GM19239 (cell line): ENCODE results near the gene IGDCC3.

Experiments
- DNase-seq: peaks from one replicate; pipeline ENCODE4 v3.0.0; 2011; ENCODE audit warnings: low spot score; ENCODE audit not compliant: insufficient read length
- FAIRE-seq: peaks from 2 replicates; lab custom pipeline; 2011; peaks lifted over from hg19 to GRCh38; lab: Jason Lieb, UNC

Gene IGDCC3

DNA sequence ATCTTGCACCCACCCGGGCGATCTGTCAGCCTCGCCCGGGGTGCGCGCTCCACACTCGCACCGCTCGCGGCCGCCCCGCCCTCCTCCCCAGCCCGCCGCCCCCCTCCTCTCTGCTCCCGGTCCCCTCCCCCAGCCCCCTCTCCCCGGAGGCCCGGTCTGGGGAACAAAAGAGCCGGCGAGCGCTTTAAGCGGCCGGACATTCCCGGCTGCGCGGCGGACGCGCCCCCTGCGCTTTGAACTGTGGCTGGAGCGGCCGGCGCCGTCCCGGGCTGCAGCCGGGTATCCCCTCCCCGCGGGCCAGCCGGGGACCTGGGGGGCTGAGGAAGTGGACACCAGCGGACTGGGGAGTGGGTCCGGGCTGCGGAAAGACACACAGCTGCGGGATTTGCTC, at the start of gene IGDCC3:
Gene IGDCC3 (minus strand): TSS at position 27 of the 391 bp plus-strand sequence. CDS start 214 bp downstream, outside the sequence.
- FAIRE-seq: no peak
- no peak for DNase-seq

DNA sequence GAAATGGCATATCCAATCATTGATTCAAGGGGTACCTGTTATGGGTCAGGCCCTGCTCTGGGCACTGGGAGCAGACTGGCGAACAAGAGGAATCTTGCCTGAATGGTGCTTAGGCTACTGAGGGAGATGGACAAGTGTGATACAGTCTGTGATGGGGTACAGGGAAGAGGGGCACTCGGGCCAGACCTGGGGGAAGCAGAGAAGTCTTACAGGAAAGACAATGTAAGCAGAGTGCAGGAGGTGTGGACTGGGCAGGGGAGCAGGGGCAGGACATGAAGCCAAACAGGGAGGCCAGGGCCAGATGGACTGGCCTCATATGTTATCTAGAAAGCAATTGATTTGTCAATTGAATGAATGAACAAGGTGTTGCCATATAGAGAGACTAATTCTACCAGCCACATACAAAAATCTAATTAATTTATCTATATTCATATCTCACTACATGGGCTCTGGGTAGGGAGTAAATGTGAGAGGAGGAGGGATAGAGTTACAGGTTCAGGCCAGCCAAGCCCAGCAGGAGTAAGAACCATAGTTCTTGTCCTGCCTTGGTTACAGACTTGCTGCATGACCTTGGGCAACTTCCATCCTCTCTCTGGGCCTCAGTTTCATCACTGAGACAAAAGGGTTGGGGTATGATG, 48.5 kb upstream of the IGDCC3 start:
- no peak for DNase-seq
- no peak for FAIRE-seq

DNA sequence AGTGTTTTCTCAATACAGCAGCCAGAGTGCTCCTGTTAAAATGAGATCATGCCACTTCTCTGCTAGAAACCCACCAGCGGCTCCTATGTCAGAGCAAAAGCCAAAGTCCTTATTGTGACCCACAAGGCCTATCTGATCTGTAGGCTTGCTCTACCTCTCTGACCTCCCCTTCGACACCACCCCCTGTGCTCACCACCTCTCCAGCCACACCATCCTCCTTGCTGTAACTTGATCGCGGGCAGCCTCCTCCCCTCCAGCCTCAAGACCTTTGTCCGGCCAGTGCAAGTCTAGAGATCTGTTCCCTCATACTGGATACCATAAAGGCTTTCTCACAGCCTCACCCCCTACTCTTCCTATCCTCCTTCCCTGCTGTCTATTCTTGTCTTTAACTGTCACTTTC, 46.9 kb upstream of the IGDCC3 start:
- DNase-seq: no peak
- no peak for FAIRE-seq

GRCh38 chr15:65423976-65424679, 46.3 kb upstream of the IGDCC3 start:
- DNase-seq: no peak
- FAIRE-seq: no peak

DNA sequence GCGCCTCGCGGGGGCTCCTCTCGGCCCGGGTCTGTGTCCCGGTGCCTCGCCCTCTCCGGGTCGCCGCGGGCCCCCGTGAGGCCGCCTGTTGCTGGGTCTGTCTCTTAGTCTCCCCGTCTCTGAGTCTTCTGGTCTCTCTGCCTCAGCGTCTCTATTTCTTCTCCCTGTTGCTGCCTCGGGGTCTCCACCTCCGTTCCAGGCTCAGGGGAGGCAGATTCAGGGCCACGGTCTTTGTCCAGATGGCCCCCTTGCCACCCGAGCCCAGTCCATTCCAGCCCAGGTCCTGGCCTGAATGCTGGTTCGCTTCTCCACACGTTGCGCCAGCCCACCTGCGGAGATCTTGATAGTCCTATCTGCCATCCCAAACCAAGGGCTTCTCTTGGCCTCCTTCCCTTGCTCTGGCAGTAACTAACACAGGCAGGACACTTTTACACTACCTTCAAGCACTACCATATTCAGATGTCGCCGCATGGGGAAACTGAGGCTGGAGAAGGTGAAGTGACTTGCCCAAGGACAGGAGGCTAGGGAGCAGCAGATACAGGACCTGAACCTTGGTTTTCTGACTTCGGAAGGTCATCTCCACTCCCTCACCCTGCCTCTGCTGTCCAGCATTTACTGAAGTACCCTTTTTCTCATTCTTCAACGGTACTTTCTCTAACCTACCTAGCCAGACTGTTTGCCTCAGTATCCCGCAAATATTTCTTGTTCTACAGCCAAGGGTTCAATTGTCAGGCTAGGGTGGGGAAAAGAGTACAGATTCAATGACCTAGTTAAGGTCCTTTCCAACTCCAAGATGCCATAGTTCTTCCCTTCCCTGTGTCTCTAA, 45.6 kb upstream of the IGDCC3 start:
- no peak for FAIRE-seq
- no peak for DNase-seq

DNA sequence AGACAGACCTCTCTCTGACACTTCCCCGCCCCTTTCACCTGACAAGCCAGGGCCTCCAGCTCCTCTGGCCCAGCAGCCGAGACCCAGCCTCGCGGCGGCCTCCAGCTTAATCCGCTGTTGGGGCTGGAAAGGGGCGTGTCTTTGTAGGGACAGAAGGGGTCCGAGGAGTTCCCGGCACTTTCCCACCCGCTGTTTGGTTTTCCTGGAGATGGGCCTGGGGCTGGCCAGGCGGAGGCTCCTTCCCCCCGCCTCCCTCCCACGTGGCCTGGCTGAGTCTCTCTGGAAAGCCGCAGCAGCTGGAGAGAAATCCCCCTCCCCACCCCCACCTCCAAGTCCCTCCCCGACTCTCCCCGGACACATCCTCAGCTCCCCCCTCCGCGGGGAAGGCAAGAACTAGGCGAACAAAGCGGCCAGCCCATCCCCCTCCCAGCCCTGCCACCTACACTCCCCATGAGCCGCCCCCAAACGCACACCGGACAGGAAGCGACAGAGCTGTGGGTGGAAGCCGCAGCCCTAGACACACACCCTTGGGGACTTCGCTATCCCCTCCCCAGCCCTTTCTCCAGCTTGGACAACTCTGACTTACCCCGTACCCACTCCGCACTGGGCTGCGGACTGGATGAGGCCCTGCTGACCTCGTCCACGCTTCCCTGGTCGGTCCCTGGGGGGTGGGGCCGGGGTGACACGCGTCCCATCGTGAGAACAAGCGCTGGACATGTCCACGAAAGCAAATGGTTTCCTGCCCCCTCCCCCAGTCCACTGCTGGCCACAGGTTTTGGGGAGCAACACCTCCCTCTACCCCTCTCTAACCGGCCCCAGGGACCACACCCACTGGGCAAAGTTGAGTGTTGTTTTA, 43.8 kb upstream of the IGDCC3 start:
- DNase-seq (peak; percentile 70), FAIRE-seq (peak; percentile 80)

DNA sequence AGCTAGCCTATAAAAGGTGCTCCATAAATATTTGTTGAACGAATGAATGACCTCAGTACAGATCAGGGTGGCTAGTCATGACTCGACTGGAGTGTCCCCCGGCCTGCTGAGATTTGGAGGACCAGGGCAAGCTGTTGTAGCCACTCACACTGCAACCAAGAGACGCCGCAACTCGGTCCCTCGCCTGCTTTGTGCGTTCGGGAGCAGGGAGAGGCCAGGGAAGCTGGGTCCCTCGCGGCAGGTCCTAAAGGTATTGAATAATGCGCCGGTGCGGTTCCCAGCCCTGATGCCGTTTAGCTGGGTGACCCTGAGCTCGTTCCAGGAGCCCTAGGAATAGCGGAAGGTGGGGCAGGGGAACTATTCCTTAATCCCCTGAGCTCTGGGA, 43.2 kb upstream of the IGDCC3 start:
- FAIRE-seq: no peak
- DNase-seq: no peak

DNA sequence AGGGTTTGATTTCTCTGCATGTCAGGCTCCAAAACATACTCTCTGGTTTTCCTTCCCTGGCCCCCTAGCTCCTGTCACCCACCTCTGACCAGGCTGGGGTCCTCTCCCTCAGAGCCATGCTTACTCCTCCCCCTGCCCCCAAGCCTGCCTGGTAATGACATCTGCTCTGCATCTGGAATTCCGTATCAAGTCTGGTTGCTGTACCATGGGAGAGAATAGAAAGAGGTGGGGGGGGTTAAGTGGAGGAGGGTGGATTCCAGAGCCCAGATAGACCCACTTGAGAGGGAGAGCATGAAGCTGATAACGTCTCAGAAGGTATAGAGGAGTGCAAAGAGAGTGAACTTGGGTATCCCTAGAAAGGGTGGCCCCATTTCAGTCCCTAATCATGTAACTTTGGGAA, 40.8 kb upstream of the IGDCC3 start:
- DNase-seq: no peak
- no peak for FAIRE-seq

GRCh38 chr15:65416845-65417416, 39.1 kb upstream of the IGDCC3 start:
- no peak for DNase-seq
- no peak for FAIRE-seq

- no peak for FAIRE-seq
- no peak for DNase-seq
These were observed 37.2 kb upstream of the IGDCC3 start for GRCh38 chr15:65414841-65415621.

DNA sequence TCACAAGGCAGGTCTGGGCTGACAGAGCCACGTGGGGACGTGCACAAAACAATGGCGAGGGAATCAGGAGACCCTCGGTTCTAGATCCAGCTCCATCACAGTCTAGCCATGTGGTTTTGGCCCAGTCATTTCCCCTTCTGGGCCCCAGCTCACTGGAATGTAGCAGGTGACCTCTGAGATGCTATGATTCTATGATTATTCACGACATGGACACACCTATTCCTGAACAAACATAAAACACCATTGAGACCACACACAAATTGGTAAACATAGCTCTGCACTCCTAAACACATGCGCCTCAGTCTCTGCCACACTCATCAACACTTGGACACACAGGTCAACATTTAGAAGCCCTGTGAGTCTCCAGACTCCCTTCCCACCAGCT, 36.0 kb upstream of the IGDCC3 start:
- no peak for FAIRE-seq
- no peak for DNase-seq

DNA sequence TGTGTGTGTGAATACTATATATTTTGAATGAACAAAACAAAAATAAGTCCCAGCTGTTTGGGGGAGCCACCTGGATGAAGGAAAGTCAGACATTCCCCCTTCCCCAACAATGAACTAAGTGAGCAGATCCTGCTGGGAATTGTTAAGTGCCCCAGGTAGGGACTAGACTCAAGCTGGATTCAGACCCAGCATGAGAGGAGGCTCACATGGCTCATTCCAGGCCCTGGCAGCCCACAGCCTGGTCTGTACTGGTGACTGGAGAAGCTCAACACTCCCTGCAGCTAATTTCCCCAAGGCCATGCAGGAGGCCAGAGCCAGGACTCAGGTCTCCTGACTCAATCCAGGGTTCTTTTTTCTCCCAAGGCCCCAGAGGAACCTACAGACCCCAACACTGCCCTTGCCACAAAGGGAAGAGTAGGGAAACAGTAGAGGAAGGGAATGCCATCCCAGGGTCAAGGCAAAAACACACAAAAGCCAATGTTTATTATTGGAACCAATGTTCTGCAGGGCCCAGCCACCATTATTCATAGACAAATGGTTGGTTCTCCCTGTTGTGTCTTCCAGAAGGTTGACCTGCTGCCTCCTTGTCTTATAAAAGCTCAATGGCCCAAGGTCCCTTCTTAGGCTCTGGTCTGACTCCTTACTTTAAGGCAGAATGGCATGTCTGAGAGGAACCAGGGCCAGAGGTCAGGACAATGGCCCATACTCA, 35.4 kb upstream of the IGDCC3 start:
- FAIRE-seq (no peak), DNase-seq (no peak)

- FAIRE-seq (peak; percentile 37), DNase-seq (no peak)
These were observed 34.8 kb upstream of the IGDCC3 start for GRCh38 chr15:65412556-65412955.

GRCh38 chr15:65411465-65412071, 33.8 kb upstream of the IGDCC3 start:
- no peak for FAIRE-seq
- DNase-seq: no peak

DNA sequence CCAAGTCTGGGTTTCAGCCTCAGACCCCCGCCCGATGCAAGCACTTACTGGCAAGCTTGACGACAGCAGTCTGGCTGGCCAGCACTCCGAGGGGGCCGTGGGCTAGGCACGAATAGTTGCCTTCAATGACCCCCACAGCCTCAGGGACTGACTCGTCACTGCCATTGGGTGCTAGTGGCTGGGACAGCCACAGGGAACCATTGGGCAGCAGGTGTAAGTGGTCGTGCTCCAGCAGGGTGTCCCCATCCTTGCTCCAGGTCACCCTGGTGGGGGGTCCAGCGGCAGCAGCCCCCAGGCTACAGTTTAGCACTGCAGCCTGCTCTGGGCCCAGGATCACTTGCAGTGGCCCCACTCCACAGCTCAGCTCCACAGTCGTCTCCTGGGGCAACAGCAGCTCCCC, 33.2 kb upstream of the IGDCC3 start:
- DNase-seq (no peak), FAIRE-seq (no peak)

DNA sequence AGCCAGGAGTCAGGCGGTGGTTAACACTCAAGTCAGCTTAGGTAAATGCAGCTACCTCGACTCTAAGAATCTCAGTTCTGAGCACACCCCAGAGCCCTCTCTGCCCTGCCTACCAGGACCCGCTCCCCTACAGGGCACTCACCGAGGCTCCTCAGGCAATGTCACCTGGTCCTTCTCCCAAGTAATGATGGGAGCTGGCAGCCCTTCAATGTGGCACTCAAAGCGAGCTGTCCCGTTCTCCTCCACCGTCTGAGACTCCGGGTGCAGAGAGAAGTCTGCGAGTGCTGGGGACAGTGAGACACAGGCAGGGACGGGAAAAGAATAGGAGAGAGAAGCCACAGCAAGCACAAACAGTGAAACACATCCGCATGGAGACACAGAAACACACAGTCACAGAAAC, 32.2 kb upstream of the IGDCC3 start:
- FAIRE-seq: no peak
- DNase-seq: no peak

DNA sequence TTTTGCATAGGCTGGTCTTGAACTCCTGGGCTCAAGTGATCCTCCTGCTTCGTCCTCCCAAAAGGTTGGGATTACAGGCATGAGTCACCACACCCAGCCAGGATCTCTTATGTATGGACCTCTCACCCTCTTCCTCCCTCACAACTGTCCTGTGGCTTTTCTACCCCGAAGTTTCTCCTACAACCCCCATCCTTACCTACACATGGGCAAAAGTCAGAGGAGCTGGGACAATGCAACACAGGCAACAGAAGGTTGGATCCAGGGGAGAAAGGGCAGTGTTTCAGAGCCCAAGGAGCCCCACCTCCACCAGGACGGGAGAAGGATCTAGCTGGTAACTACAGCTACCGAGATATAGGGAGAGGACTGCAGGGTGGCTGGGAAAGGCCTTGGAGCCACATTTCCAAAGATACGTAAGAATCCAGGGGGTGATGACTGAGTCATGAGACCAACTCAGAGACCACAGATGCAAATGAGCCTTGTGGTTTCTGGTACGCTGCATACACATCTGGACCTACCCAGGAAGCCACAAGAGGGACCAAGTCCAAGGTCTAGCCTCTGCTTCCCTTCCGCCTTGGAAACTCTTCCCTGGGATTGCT, 31.3 kb upstream of the IGDCC3 start:
- FAIRE-seq (peak; percentile 86), DNase-seq (no peak)
